Spleen (tissue), 7 donors: ENCODE data around the gene LRRC75A.
"Not testable (repeated sequence)": the region's sequence is repeated elsewhere in the genome, so short reads cannot be mapped to it uniquely, and the experiment has no call there.

Experiments used
- POLR2A ChIP-seq, 3 donors: fragments of 450-650 bp; IDR thresholded peaks; one replicate each; pipeline ENCODE4 v1.5.1; 2017; ENCODE audit warnings: antibody characterized with exemption in 3 of 3, mild to moderate bottlenecking in 1 of 3
- TF ChIP-seq, protein P1 (sequence below), 11 experiments: fragments of 200-600 bp in 7 of 11; fragments of 450-650 bp in 4 of 11; sonication (generic) in 4 of 11; IDR thresholded peaks in 8 of 11; conservative IDR thresholded peaks in 3 of 11; 1 replicate in 7 of 11; 2 replicates in 4 of 11; pipeline versions ENCODE4 v1.4.0 to v1.8.0; 2016 to 2021; ENCODE audit warnings: antibody characterized with exemption in 11 of 11, inconsistent platforms in 4 of 11, mild to moderate bottlenecking in 1 of 11
- donor health status: DM: no; HTN: no; CAD: no; lungs with moderate emphysema.
- donor health status: DM: no; HTN: no; CAD: no.
- donor health status: DM: no; HTN: no; CAD: no.

DNA sequence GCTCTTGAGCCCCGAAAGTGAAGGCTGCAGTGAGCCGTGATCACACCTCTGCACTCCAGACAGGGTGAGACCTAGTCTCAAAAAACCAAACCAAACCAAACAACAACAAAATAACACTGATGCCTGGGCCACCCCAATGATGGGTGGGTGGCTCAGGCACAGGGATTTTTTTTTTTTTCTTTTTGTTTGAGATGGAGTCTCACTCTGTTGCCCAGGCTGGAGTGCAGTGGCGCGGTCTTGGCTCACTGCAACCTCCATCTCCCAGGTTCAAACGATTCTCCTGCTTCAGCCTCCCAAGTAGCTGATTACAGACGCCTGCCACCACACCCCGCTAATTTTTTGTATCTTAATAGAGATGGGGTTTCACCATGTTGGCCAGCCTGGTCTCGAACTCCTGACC, 39.7 kb downstream of the LRRC75A start:
- TF ChIP-seq, protein P1, sequence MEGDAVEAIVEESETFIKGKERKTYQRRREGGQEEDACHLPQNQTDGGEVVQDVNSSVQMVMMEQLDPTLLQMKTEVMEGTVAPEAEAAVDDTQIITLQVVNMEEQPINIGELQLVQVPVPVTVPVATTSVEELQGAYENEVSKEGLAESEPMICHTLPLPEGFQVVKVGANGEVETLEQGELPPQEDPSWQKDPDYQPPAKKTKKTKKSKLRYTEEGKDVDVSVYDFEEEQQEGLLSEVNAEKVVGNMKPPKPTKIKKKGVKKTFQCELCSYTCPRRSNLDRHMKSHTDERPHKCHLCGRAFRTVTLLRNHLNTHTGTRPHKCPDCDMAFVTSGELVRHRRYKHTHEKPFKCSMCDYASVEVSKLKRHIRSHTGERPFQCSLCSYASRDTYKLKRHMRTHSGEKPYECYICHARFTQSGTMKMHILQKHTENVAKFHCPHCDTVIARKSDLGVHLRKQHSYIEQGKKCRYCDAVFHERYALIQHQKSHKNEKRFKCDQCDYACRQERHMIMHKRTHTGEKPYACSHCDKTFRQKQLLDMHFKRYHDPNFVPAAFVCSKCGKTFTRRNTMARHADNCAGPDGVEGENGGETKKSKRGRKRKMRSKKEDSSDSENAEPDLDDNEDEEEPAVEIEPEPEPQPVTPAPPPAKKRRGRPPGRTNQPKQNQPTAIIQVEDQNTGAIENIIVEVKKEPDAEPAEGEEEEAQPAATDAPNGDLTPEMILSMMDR (IDR thresholded peaks at IDR 0.05 in 8 of 11, conservative IDR thresholded peaks at IDR 0.05 in 3 of 11) = not testable (repeated sequence)
- not testable (repeated sequence) for TF ChIP-seq POLR2A (IDR thresholded peaks at IDR 0.05)
